ENCODE results near the gene BTBD16. TPM values are rescaled to one million over a fixed set of nuclear protein-coding genes. Genes with fewer than 3 reads are reported as not detected.

BTBD16 gene
- total and polyA plus RNA-seq, 2 of the 4 experiments (the other 2 are of a cell fraction): not detected

GRCh38 chr10:122281018-122281626 lies 10.0 kb downstream of the BTBD16 start:
- H4K5ac ChIP-seq (ENCODE audit: low read depth, low read length): no peak overlapping the region
- H3K9me1 ChIP-seq (ENCODE audit: insufficient read depth, low read length): peaks cover 7% of the 10 kb centered on the region; the same call in 1 of the 2 replicates
- WGBS, 2 experiments (ENCODE audit: extremely low coverage in 2 of 2, insufficient read length in 1 of 2): no CpG with 5 or more reads among the region's 7 CpGs
- peaks cover 8% of the 10 kb centered on the region for H3K4me1 ChIP-seq (ENCODE audit: control insufficient read depth, insufficient read depth, low read length)
- no peak overlapping the region for H3K4me3 ChIP-seq (ENCODE audit: insufficient read depth, low read depth, low read length)
- intact Hi-C loops (cut with micrococcal nuclease) (no loop called here), in situ Hi-C loops (cut with MboI; ENCODE audit: low sequenced_read_pairs) (no loop called here), dilution Hi-C loops (cut with HindIII; ENCODE audit: low sequenced_read_pairs, unreplicated experiment) (no loop called here)
- H2BK120ac ChIP-seq (ENCODE audit: low read depth, low read length): no peak overlapping the region
- DNase-seq (no peak), ATAC-seq (ENCODE audit: low read depth) (no peak)
- TF ChIP-seq, protein P1, sequence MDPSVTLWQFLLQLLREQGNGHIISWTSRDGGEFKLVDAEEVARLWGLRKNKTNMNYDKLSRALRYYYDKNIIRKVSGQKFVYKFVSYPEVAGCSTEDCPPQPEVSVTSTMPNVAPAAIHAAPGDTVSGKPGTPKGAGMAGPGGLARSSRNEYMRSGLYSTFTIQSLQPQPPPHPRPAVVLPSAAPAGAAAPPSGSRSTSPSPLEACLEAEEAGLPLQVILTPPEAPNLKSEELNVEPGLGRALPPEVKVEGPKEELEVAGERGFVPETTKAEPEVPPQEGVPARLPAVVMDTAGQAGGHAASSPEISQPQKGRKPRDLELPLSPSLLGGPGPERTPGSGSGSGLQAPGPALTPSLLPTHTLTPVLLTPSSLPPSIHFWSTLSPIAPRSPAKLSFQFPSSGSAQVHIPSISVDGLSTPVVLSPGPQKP (IDR thresholded peaks at IDR 0.05; ENCODE audit: borderline replicate concordance, low read depth, low read length): no peak
- TF ChIP-seq RFX5 (IDR thresholded peaks at IDR 0.05; ENCODE audit: low read depth, low read length) (no peak), MAFK (IDR thresholded peaks at IDR 0.05; ENCODE audit: low read depth, low read length) (no peak), CEBPB (IDR thresholded peaks at IDR 0.05; ENCODE audit: low read depth, low read length) (no peak), MAZ (IDR thresholded peaks at IDR 0.05; ENCODE audit: borderline replicate concordance, low read depth, low read length) (no peak), BHLHE40 (IDR thresholded peaks at IDR 0.05; ENCODE audit: low read depth, low read length) (no peak), USF2 (IDR thresholded peaks at IDR 0.05; ENCODE audit: low read depth, low read length) (no peak), CHD1 (IDR thresholded peaks at IDR 0.05; ENCODE audit: low read depth, low read length) (no peak), RCOR1 (IDR thresholded peaks at IDR 0.05; ENCODE audit: insufficient replicate concordance, low read length) (no peak), RAD21 (IDR thresholded peaks at IDR 0.05; ENCODE audit: low read length) (no peak), CTCF (conservative IDR thresholded peaks at IDR 0.05; ENCODE audit: low read depth, low read length) (no peak), FOS (IDR thresholded peaks at IDR 0.05; ENCODE audit: low read depth, low read length) (no peak), POLR2A (IDR thresholded peaks at IDR 0.05; ENCODE audit: low read depth, low read length) (no peak), MXI1 (IDR thresholded peaks at IDR 0.05; ENCODE audit: borderline replicate concordance, low read depth, low read length) (no peak), SMC3 (IDR thresholded peaks at IDR 0.05; ENCODE audit: low read depth, low read length) (no peak), NFE2L2 (IDR thresholded peaks at IDR 0.05; ENCODE audit: low read depth, low read length) (no peak)
- H3K27ac ChIP-seq (ENCODE audit: insufficient read depth, low read length): no peak overlapping the region
- H2BK20ac ChIP-seq (ENCODE audit: low read depth, low read length): no peak overlapping the region
- no peaks in the 10 kb centered on the region for H3K36me3 ChIP-seq (ENCODE audit: control insufficient read depth, insufficient read depth, low read length)
- H2AFZ ChIP-seq (replicated peaks; ENCODE audit: low read length, poor library complexity): no peak overlapping the region
- no peaks in the 10 kb centered on the region for H3K9me3 ChIP-seq (ENCODE audit: control insufficient read depth, insufficient read depth, low read length)
- H4K20me1 ChIP-seq (ENCODE audit: insufficient read depth, low read length): no peaks in the 10 kb centered on the region
- H3K9ac ChIP-seq (ENCODE audit: low read depth, low read length): no peak overlapping the region
- no peak overlapping the region for H4K8ac ChIP-seq (ENCODE audit: low read depth in 2 of 2, low read length in 2 of 2)
- H2BK5ac ChIP-seq (ENCODE audit: low read depth, low read length, poor library complexity, severe bottlenecking): no peak overlapping the region
- H3K18ac ChIP-seq (ENCODE audit: low read depth, low read length): no peak overlapping the region
- H2AK9ac ChIP-seq (replicated peaks; ENCODE audit: low read depth, low read length, poor library complexity): no peak overlapping the region
- no peaks in the 10 kb centered on the region for H3K27me3 ChIP-seq (ENCODE audit: control insufficient read depth, insufficient read depth, low read length)
- H3K4ac ChIP-seq (ENCODE audit: low read depth, low read length): no peak overlapping the region
- H3K4me2 ChIP-seq (ENCODE audit: low read depth, low read length): no peak overlapping the region
- no peak overlapping the region for H2BK15ac ChIP-seq (ENCODE audit: low read depth, low read length)
- H3K14ac ChIP-seq (replicated peaks; ENCODE audit: low read depth, low read length): no peak overlapping the region
- no peaks in the 10 kb centered on the region for H3K79me1 ChIP-seq (ENCODE audit: low read depth in 1 of 2, low read length in 2 of 2)
- no peak overlapping the region for H4K91ac ChIP-seq (ENCODE audit: insufficient read depth, low read depth, low read length)
- BruUV-seq (replicated peaks): no TSS peak
- POLR2A ChIA-PET (ENCODE audit: unreplicated experiment): no interaction called here
- no peak overlapping the region for H3K23ac ChIP-seq (ENCODE audit: low read depth, low read length)
- H3K56ac ChIP-seq (ENCODE audit: extremely low read depth, insufficient read depth, low read length): no peak overlapping the region
- no peak overlapping the region for H2AK5ac ChIP-seq (ENCODE audit: low read depth, low read length)
- CTCF ChIA-PET: no interaction called here

All from IMR-90 (cell line).